ENCODE results near the gene SLC25A21. TPM values are rescaled to one million over a fixed set of nuclear protein-coding genes. Genes with fewer than 3 reads are reported as not detected.

SLC25A21 gene
- total RNA-seq: 1.4 and 1.9 TPM in 2 replicates

GRCh38 chr14:37172024-37172869 is at the start of gene SLC25A21:
SLC25A21 (minus strand) TSS chr14:37172606.

DNA sequence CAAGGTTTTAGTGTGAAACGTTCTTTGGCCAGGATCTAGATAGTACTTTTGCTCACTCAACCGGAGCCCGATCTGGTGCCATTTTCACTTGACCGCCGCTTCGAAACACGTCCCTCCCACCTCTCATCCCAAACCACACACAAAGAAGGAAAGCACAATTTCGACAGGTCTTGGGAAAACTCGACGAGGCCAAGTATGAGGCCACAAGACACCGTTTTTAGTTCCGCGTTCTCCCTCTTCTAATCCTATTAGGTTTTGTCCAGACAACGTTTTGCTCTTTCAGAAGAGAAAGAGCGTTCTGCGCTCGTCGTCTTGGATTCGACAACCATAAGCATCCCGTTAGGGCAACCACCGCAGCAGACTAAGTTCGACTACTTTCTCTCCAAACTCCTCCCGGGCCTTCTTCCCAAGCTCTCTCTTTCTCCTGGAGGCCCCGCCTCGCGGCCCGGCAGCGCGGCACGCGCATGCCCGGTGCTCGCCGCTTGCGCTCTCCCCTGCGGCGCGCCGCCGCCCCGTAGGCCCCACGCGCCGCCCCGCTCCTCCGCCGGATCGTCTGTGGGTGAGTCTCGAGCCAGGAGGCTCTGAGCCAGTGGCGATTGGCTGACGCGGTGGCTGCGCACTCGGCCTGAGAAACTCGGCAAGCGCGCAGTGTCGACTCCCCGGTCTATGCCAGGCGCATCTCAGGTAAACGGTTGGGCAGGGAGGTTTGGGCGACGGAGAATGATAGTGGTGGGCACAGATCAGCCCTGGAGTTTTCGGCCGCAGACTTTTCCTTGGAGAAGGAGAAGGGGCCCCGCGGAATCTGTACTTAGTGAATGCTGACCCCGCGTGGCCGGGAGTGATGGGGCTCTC is 25.2 kb upstream of the SLC25A21 start, which contains the start of gene MIPOL1:
MIPOL1 (plus strand) TSS at position 517 of the 852 bp plus-strand sequence. CDS start 49,952 bp downstream, outside the sequence.

GRCh38 chr14:36661506-36662257 is 510.7 kb downstream of the SLC25A21 start, which contains the start of gene PAX9:
PAX9 (plus strand) TSS chr14:36661860; CDS start chr14:36662090, 230 bp downstream.

Other genes with a start within 250 kb of the SLC25A21 start
- 8.9 and 19.4 TPM in 2 replicates for gene MIPOL1, start 25.3 kb upstream of the SLC25A21 start, total RNA-seq